HCT116 (cell line): ENCODE results near the gene LSS. TPM values are rescaled to one million over a fixed set of nuclear protein-coding genes. Genes with fewer than 3 reads are reported as not detected.

Experiments used
- ATAC-seq: fragments of 200-7000 bp; cut with Tn5 transposase; 2 replicates; pipeline ENCODE4 v1.9.1; 2020; ENCODE audit warnings: mild to moderate bottlenecking, moderate library complexity
- BruUV-seq: library from RNA; stranded (reverse); fragments of 400-500 nt; replicated peaks from 2 replicates; lab custom pipeline; 2021; lab: Mats Ljungman, UMichigan
- CTCF ChIA-PET: fragments of 300-600 bp; sonication (Branson Sonifier 250); formaldehyde crosslinking; loops from one replicate; lab custom pipeline; 2021; ENCODE audit warnings: antibody characterized with exemption; lab: Charles Lee
- POLR2A ChIA-PET: fragments of 300-600, 350-600 bp; sonication (Branson Sonifier 250); formaldehyde crosslinking; loops from one replicate; lab custom pipeline; 2021; ENCODE audit warnings: antibody characterized with exemption; lab: Charles Lee
- RAD21 ChIA-PET, 2 experiments: fragments of 300-600 bp; sonication (Branson Sonifier 250); formaldehyde crosslinking; loops; one replicate each; lab custom pipeline; 2023; ENCODE audit warnings: low total read pairs in 2 of 2; ENCODE audit not compliant: uncharacterized antibody in 2 of 2, unreplicated experiment in 2 of 2, low non-redundant PET in 1 of 2; lab: Charles Lee
- DNase-seq: peaks from one replicate; pipeline ENCODE4 v3.0.0-alpha.2; 2010; ENCODE audit warnings: low read depth, low spot score
- H2AFZ ChIP-seq: fragments of 200-600 bp; shearing (Covaris generic), sonication (generic); 2 replicates; pipeline ENCODE4 v1.6.1; 2017; ENCODE audit warnings: low read depth, mixed run types, mixed read lengths, antibody characterized with exemption, low read length; ENCODE audit not compliant: poor library complexity, severe bottlenecking
- H3K27ac ChIP-seq: 2 replicates; pipeline ENCODE4 v1.5.1; 2012; ENCODE audit warnings: low read depth, low read length
- H3K27me3 ChIP-seq: fragments of 200-600 bp; sonication (generic); 2 replicates; pipeline ENCODE4 v1.6.1; 2016; ENCODE audit warnings: mixed run types, low read length, mixed read lengths; ENCODE audit not compliant: insufficient read depth
- H3K36me3 ChIP-seq, 2 experiments: fragments of 200-500 bp in 1 of 2; fragments of 200-600 bp in 1 of 2; sonication (Bioruptor generic) in 1 of 2; sonication (generic) in 1 of 2; 2 replicates each; pipeline versions ENCODE4 v1.5.1 to v1.6.1; 2014 to 2016; ENCODE audit warnings: low read length in 2 of 2, inconsistent platforms in 1 of 2, mixed read lengths in 1 of 2, mixed run types in 1 of 2; ENCODE audit not compliant: insufficient read depth in 2 of 2, control insufficient read depth in 1 of 2
- H3K4me1 ChIP-seq, 2 experiments: fragments of 200-600 bp in 1 of 2; sonication (generic) in 1 of 2; 2 replicates each; pipeline versions ENCODE4 v1.5.1 to v1.6.1; 2012 to 2017; ENCODE audit warnings: low read length in 2 of 2, inconsistent platforms in 1 of 2, mild to moderate bottlenecking in 1 of 2, mixed read lengths in 1 of 2, mixed run types in 1 of 2, moderate library complexity in 1 of 2; ENCODE audit not compliant: insufficient read depth in 2 of 2, control insufficient read depth in 1 of 2
- H3K4me2 ChIP-seq: fragments of 200-600 bp; sonication (generic); 2 replicates; pipeline ENCODE4 v1.6.1; 2017; ENCODE audit warnings: mixed run types, low read length, mixed read lengths
- H3K4me3 ChIP-seq, 2 experiments: fragments of 200-600 bp in 1 of 2; sonication (generic) in 1 of 2; replicated peaks in 1 of 2; 2 replicates each; pipeline ENCODE4 v1.5.1; 2011 to 2016; ENCODE audit warnings: low read length in 2 of 2, control low read depth in 1 of 2, low read depth in 1 of 2, mild to moderate bottlenecking in 1 of 2, mixed read lengths in 1 of 2, mixed run types in 1 of 2
- H3K79me2 ChIP-seq: fragments of 200-600 bp; sonication (generic); 2 replicates; pipeline ENCODE4 v1.6.1; 2017; ENCODE audit warnings: mild to moderate bottlenecking, mixed run types, low read length, moderate library complexity, mixed read lengths; ENCODE audit not compliant: insufficient read depth
- H3K9ac ChIP-seq: fragments of 200-600 bp; sonication (generic); 2 replicates; pipeline ENCODE4 v1.6.1; 2016; ENCODE audit warnings: low read length, mixed read lengths
- H3K9me2 ChIP-seq: fragments of 200-600 bp; sonication (generic), shearing (Covaris generic); 2 replicates; pipeline ENCODE4 v1.6.1; 2017; ENCODE audit warnings: mixed run types, mild to moderate bottlenecking, moderate library complexity; ENCODE audit not compliant: insufficient read depth
- H3K9me3 ChIP-seq, 2 experiments: fragments of 200-500 bp in 1 of 2; fragments of 200-600 bp in 1 of 2; sonication (Bioruptor generic) in 1 of 2; sonication (generic) in 1 of 2; 2 replicates each; pipeline ENCODE4 v1.6.1; 2014 to 2017; ENCODE audit warnings: low read length in 2 of 2, mixed read lengths in 2 of 2, inconsistent platforms in 1 of 2, low read depth in 1 of 2, mild to moderate bottlenecking in 1 of 2, mixed run types in 1 of 2, moderate library complexity in 1 of 2; ENCODE audit not compliant: control insufficient read depth in 1 of 2, insufficient read depth in 1 of 2
- H4K20me1 ChIP-seq: fragments of 200-600 bp; sonication (generic), shearing (Covaris generic); 2 replicates; pipeline ENCODE4 v1.6.1; 2017; ENCODE audit warnings: mixed run types, mild to moderate bottlenecking, moderate library complexity; ENCODE audit not compliant: insufficient read depth
- ATF3 ChIP-seq: IDR thresholded peaks from 2 replicates; pipeline ENCODE4 v1.6.1; 2012
- CTCF ChIP-seq, 3 experiments: fragments of 200-600 bp in 1 of 3; sonication (generic) in 1 of 3; IDR thresholded peaks in 2 of 3; conservative IDR thresholded peaks in 1 of 3; 2 replicates each; pipeline ENCODE4 v1.5.1; 2012 to 2017; ENCODE audit warnings: low read depth in 2 of 3, low read length in 2 of 3, antibody characterized with exemption in 1 of 3, borderline replicate concordance in 1 of 3, control low read depth in 1 of 3, mild to moderate bottlenecking in 1 of 3, mixed read lengths in 1 of 3, mixed run types in 1 of 3, moderate library complexity in 1 of 3; ENCODE audit not compliant: insufficient read depth in 1 of 3
- EGR1 ChIP-seq: IDR thresholded peaks from 2 replicates; pipeline ENCODE4 v1.6.1; 2012; ENCODE audit warnings: low read depth
- ELF1 ChIP-seq: IDR thresholded peaks from 2 replicates; pipeline ENCODE4 v1.6.1; 2012; ENCODE audit warnings: low read depth, borderline replicate concordance
- EZH2 ChIP-seq: fragments of 200-600 bp; sonication (generic); IDR thresholded peaks from 2 replicates; pipeline ENCODE4 v1.6.1; 2017; ENCODE audit warnings: antibody characterized with exemption, mixed run types
- FOSL1 ChIP-seq: IDR thresholded peaks from 2 replicates; pipeline ENCODE4 v1.6.1; 2012; ENCODE audit warnings: low read depth
- POLR2A ChIP-seq: IDR thresholded peaks from 2 replicates; pipeline ENCODE4 v1.7.0; 2011; ENCODE audit warnings: borderline replicate concordance; ENCODE audit not compliant: insufficient read depth, insufficient read length; ENCODE audit errors: extremely low read depth
- RAD21 ChIP-seq: IDR thresholded peaks from 2 replicates; pipeline ENCODE4 v1.6.1; 2012; ENCODE audit warnings: low read depth, mild to moderate bottlenecking
- REST ChIP-seq: IDR thresholded peaks from 2 replicates; pipeline ENCODE4 v1.6.1; 2012; ENCODE audit warnings: low read depth
- SRF ChIP-seq: IDR thresholded peaks from 2 replicates; pipeline ENCODE4 v1.6.1; 2012; ENCODE audit warnings: low read depth
- YY1 ChIP-seq: IDR thresholded peaks from 2 replicates; pipeline ENCODE4 v1.6.1; 2011; ENCODE audit warnings: low read length, low read depth, moderate library complexity, mild to moderate bottlenecking; ENCODE audit not compliant: insufficient replicate concordance; ENCODE audit errors: extremely low read depth
- ZBTB33 ChIP-seq: IDR thresholded peaks from 2 replicates; pipeline ENCODE4 v1.6.1; 2011; ENCODE audit warnings: mild to moderate bottlenecking, low read length, moderate library complexity; ENCODE audit not compliant: insufficient replicate concordance; ENCODE audit errors: extremely low read depth
- ZFX ChIP-seq: fragments of 450-650 bp; IDR thresholded peaks from 2 replicates; pipeline ENCODE4 v1.6.1; 2017
- ZNF274 ChIP-seq: fragments of 200-500 bp; sonication (Bioruptor generic); IDR thresholded peaks from 2 replicates; pipeline ENCODE4 v1.6.1; 2014; ENCODE audit warnings: mild to moderate bottlenecking, low read depth, low read length, inconsistent platforms
- intact Hi-C: fragments of 100-400 bp; cut with micrococcal nuclease; formaldehyde crosslinking; loops from 2 replicates; pipeline ENCODE4 v1.10.0; 2022
- total RNA-seq: library from RNA; stranded (reverse); gene quantifications from one replicate; pipeline ENCODE4 v1.2.1, GENCODE V29; 2021; ENCODE audit not compliant: unreplicated experiment

Gene LSS
- total RNA-seq, 1 experiment from 2014 or later: 44.7 TPM

- no peak overlapping the region for H2AFZ ChIP-seq
- ATAC-seq (no peak), DNase-seq (no peak)
- H3K9me2 ChIP-seq: no peaks in the 10 kb centered on the region
- ChIA-PET RAD21 (no interaction called here), CTCF (no interaction called here), POLR2A (no interaction called here)
- peaks cover 35% of the 10 kb centered on the region for H3K27me3 ChIP-seq
- no peaks in the 10 kb centered on the region for H3K4me1 ChIP-seq
- BruUV-seq: no TSS peak
- H3K36me3 ChIP-seq: no peaks in the 10 kb centered on the region
- TF ChIP-seq CTCF (IDR thresholded peaks at IDR 0.05 in 2 of 3, conservative IDR thresholded peaks at IDR 0.05 in 1 of 3; ENCODE audit: borderline replicate concordance in 1 of 3, insufficient read depth in 1 of 3, low read depth in 2 of 3, low read length in 2 of 3) (no peak), YY1 (no peak), ZBTB33 (no peak), EGR1 (no peak), SRF (no peak), ATF3 (no peak), ZFX (no peak), FOSL1 (no peak), ZNF274 (no peak), POLR2A (no peak), ELF1 (no peak), REST (no peak), RAD21 (no peak), EZH2 (no peak)
- no peaks in the 10 kb centered on the region for H4K20me1 ChIP-seq
- H3K27ac ChIP-seq: no peak overlapping the region
- H3K4me2 ChIP-seq: no peak overlapping the region
- H3K9me3 ChIP-seq: no peaks in the 10 kb centered on the region
- H3K4me3 ChIP-seq: no peak overlapping the region
- no peaks in the 10 kb centered on the region for H3K79me2 ChIP-seq
- H3K9ac ChIP-seq: no peak overlapping the region
- intact Hi-C loops: no loop called here
Observed at GRCh38 chr21:46171585-46171984, 57.0 kb downstream of the LSS start.
